Spleen (tissue), 11 donors: ENCODE results near the gene BMPR1A. TPM values are rescaled to one million over a fixed set of nuclear protein-coding genes. Genes with fewer than 3 reads are reported as not detected.

Experiments
- DNase-seq: peaks from one replicate; pipeline ENCODE4 v3.0.0-alpha.2; 2020
- H3K27ac ChIP-seq, 8 donors: fragments of 200-600 bp; sonication (generic) in 7 of 8; 1 replicate in 4 of 8; 2 replicates in 4 of 8; pipeline versions ENCODE4 v1.5.0 to v1.8.0; 2016 to 2021; ENCODE audit warnings: inconsistent platforms in 4 of 8, mild to moderate bottlenecking in 4 of 8, moderate library complexity in 1 of 8
- H3K27me3 ChIP-seq, 7 donors: fragments of 200-600 bp; sonication (generic) in 6 of 7; replicated peaks in 1 of 7; 1 replicate in 4 of 7; 2 replicates in 3 of 7; pipeline versions ENCODE4 v1.5.0 to v1.8.0; 2016 to 2021; ENCODE audit warnings: inconsistent platforms in 3 of 7, mild to moderate bottlenecking in 1 of 7
- H3K36me3 ChIP-seq, 6 donors: fragments of 200-600 bp; sonication (generic) in 5 of 6; 1 replicate in 4 of 6; 2 replicates in 2 of 6; pipeline versions ENCODE4 v1.5.0 to v1.8.0; 2016 to 2021; ENCODE audit warnings: inconsistent platforms in 2 of 6
- H3K4me1 ChIP-seq, 6 donors: fragments of 200-600 bp; sonication (generic) in 5 of 6; 1 replicate in 3 of 6; 2 replicates in 3 of 6; pipeline versions ENCODE4 v1.5.0 to v1.8.0; 2016 to 2021; ENCODE audit warnings: inconsistent platforms in 3 of 6
- H3K4me3 ChIP-seq, 8 donors: fragments of 200-600 bp; sonication (generic) in 7 of 8; 1 replicate in 4 of 8; 2 replicates in 4 of 8; pipeline versions ENCODE4 v1.5.0 to v1.8.0; 2016 to 2021; ENCODE audit warnings: inconsistent platforms in 4 of 8, mild to moderate bottlenecking in 4 of 8, moderate library complexity in 2 of 8
- H3K9me3 ChIP-seq, 8 donors: fragments of 200-600 bp; sonication (generic) in 7 of 8; 1 replicate in 4 of 8; 2 replicates in 4 of 8; pipeline versions ENCODE4 v1.5.0 to v1.8.0; 2016 to 2021; ENCODE audit warnings: inconsistent platforms in 4 of 8
- POLR2A ChIP-seq, 3 donors: fragments of 450-650 bp; IDR thresholded peaks; one replicate each; pipeline ENCODE4 v1.5.1; 2017; ENCODE audit warnings: antibody characterized with exemption in 3 of 3, mild to moderate bottlenecking in 1 of 3
- POLR2AphosphoS5 ChIP-seq, 3 donors: sonication (generic); formaldehyde crosslinking; IDR thresholded peaks; one replicate each; pipeline ENCODE4 v1.5.1; 2017; ENCODE audit warnings: antibody characterized with exemption in 3 of 3
- WGBS, 5 donors: extraction: QIAGEN DNeasy Blood & Tissue Kit in 3 of 5; methylation state at CpG; one replicate each; pipeline versions ENCODE4 v1.1.5 to v1.1.7; 2013 to 2018; 5-methylcytosine and 5-hydroxymethylcytosine counted together
- intact Hi-C: fragments of 100-400 bp; cut with DNase I; formaldehyde crosslinking; loops from one replicate; pipeline ENCODE4 v1.15.0; 2023; ENCODE audit warnings: low total_unique reads
- polyA plus RNA-seq, 3 donors: library from polyadenylated mRNA; stranded (reverse); fragments of 200-250 nt; gene quantifications; one replicate each; pipeline ENCODE4 v1.2.1, GENCODE V29; 2013
- total RNA-seq, 7 donors: library from RNA; depleted of rRNA in 3 of 7; stranded (reverse); fragments of >200 nt in 3 of 7; fragmentation: NEBNext Ultra II Directional in 4 of 7; extraction: Animal tissue kit (Norgen Biotek cat#: 25700) in 4 of 7; gene quantifications; one replicate each; pipeline versions ENCODE4 v1.1.0 to v1.2.1, GENCODE V29; 2016 to 2021
- TF ChIP-seq, protein P1 (sequence below), 11 experiments: fragments of 200-600 bp in 7 of 11; fragments of 450-650 bp in 4 of 11; sonication (generic) in 4 of 11; IDR thresholded peaks in 8 of 11; conservative IDR thresholded peaks in 3 of 11; 1 replicate in 7 of 11; 2 replicates in 4 of 11; pipeline versions ENCODE4 v1.4.0 to v1.8.0; 2016 to 2021; ENCODE audit warnings: antibody characterized with exemption in 11 of 11, inconsistent platforms in 4 of 11, mild to moderate bottlenecking in 1 of 11
- donor health status: healthy with polysubstance abuse.
- donor health status: DM: no; HTN: no; CAD: no; lungs with moderate emphysema.
- donor health status: DM: no; HTN: no; CAD: no.
- donor health status: Bipolar disorder and iron deficiency.
- donor health status: healthy.
- donor health status: DM: no; HTN: no; CAD: no.
- donor health status: DM: yes; HTN: yes; CAD: no.

Gene BMPR1A
- total and polyA plus RNA-seq, 10 donors, result 1.3 to 17.9 (median 10.2) TPM

DNA sequence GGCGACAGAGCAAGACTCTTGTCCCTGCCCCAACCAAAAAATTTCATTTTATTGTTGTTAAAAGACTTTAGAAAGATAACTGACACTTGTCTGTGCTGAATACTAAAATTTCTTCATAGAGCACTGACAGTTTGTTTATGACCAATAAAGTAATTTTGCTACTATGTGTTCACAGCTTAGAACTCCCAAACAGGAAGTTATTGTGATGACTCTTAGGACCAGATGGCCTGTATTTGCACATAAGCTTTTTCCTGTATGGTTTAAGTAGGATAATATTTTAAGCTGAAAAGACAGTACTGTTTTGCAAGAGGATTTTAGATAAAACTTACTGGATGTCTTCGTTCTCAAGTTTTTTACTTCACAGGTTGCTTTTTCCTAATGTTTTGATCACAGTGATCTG lies 120.3 kb downstream of the BMPR1A start:
- no peak for TF ChIP-seq POLR2AphosphoS5 (IDR thresholded peaks at IDR 0.05)
- no peak for DNase-seq
- peaks cover 0 to 9% (median 0%) of the 10 kb centered on the region in 6 donors for H3K36me3 ChIP-seq
- H3K27me3 ChIP-seq, result peaks cover 0 to 44% (median 2%) of the 10 kb centered on the region in 7 donors
- no peaks in the 10 kb centered on the region for H3K9me3 ChIP-seq
- 47 to 63% (median 51%) methylated on average over 2 of the region's 2 CpGs for WGBS, 5 donors
- intact Hi-C loops, result no loop called here
- no peak overlapping the region for H3K4me3 ChIP-seq
- H3K27ac ChIP-seq, result no peak overlapping the region
- H3K4me1 ChIP-seq, result peaks cover 3 to 28% (median 15%) of the 10 kb centered on the region in 6 donors

DNA sequence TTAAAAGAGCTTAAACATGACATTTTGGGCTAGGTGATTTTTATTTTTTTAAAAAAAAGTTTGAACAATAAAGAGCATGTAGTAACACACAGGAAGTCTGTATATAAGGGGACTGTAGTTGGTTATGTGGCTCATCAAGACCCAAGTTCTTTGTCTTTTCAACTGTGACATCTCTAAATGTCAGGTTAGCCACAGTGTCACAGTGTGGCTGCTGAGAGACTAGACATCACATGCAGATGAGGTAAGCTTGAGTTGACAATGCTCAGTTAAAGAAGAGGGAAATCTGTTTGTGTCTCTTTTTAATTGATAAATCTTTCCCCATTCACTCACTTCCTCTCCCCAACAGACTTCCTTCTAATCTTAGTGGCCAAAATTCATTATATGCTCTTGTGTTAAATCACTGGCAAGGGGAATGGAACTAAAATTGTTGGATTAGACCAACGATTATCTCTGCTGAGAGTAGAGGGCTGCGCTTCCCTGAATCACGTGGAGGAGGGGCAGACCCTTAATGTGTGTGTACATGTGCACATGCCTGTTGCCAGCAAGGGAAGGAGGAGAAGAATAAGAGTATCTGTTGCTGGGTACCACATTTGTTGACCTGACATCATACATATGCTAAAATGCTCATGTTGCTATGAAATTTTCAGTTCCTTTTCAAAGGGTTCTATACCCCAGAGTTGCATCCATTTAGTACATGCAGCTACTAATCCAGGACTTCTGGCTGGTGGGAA lies 122.7 kb downstream of the BMPR1A start:
- H3K36me3 ChIP-seq, result peaks cover 0 to 9% (median 0%) of the 10 kb centered on the region in 6 donors
- H3K27ac ChIP-seq, result no peak overlapping the region
- 65 to 77% (median 67%) methylated on average over 3 of the region's 3 CpGs for WGBS, 5 donors
- peaks cover 0 to 10% (median 5%) of the 10 kb centered on the region in 6 donors for H3K4me1 ChIP-seq
- intact Hi-C loops, result no loop called here
- no peaks in the 10 kb centered on the region for H3K9me3 ChIP-seq
- DNase-seq, result no peak
- H3K4me3 ChIP-seq, result no peak overlapping the region
- H3K27me3 ChIP-seq, result peaks cover 0 to 40% (median 0%) of the 10 kb centered on the region in 7 donors
- TF ChIP-seq POLR2A (IDR thresholded peaks at IDR 0.05) (no peak), POLR2AphosphoS5 (IDR thresholded peaks at IDR 0.05) (no peak)
- TF ChIP-seq, protein P1, sequence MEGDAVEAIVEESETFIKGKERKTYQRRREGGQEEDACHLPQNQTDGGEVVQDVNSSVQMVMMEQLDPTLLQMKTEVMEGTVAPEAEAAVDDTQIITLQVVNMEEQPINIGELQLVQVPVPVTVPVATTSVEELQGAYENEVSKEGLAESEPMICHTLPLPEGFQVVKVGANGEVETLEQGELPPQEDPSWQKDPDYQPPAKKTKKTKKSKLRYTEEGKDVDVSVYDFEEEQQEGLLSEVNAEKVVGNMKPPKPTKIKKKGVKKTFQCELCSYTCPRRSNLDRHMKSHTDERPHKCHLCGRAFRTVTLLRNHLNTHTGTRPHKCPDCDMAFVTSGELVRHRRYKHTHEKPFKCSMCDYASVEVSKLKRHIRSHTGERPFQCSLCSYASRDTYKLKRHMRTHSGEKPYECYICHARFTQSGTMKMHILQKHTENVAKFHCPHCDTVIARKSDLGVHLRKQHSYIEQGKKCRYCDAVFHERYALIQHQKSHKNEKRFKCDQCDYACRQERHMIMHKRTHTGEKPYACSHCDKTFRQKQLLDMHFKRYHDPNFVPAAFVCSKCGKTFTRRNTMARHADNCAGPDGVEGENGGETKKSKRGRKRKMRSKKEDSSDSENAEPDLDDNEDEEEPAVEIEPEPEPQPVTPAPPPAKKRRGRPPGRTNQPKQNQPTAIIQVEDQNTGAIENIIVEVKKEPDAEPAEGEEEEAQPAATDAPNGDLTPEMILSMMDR (IDR thresholded peaks at IDR 0.05 in 8 of 11, conservative IDR thresholded peaks at IDR 0.05 in 3 of 11), result no peak

DNA sequence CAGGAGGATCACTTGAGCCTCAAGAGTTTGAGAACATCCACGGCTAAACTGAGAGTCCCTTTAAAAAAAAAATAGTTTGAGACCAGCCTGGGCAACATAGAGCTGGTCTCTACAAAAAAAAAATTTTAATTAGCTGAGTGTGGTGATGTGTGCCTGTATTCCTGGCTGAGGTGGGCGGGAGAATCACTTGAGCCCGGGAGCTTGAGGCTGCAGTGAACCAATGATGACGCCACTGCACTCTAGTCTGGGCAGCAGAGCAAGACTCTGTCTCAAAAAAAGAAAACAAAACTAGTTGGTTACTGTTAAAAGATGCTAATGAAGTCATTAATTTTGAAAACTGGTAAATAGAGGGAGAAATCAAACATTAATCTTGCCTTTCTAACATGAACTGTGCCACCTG lies 124.6 kb downstream of the BMPR1A start:
- TF ChIP-seq POLR2A (IDR thresholded peaks at IDR 0.05), result no peak
- H3K27me3 ChIP-seq, result peaks cover 0 to 29% (median 0%) of the 10 kb centered on the region in 7 donors
- H3K4me1 ChIP-seq, result peaks cover 0 to 10% (median 5%) of the 10 kb centered on the region in 6 donors
- H3K27ac ChIP-seq, result no peak overlapping the region
- intact Hi-C loops, result no loop called here
- no peaks in the 10 kb centered on the region for H3K9me3 ChIP-seq
- DNase-seq, result no peak
- no peak overlapping the region for H3K4me3 ChIP-seq
- WGBS, 5 donors, result 86 to 99% (median 96%) methylated on average over 4 of the region's 4 CpGs
- H3K36me3 ChIP-seq, result peaks cover 0 to 7% (median 0%) of the 10 kb centered on the region in 6 donors

DNA sequence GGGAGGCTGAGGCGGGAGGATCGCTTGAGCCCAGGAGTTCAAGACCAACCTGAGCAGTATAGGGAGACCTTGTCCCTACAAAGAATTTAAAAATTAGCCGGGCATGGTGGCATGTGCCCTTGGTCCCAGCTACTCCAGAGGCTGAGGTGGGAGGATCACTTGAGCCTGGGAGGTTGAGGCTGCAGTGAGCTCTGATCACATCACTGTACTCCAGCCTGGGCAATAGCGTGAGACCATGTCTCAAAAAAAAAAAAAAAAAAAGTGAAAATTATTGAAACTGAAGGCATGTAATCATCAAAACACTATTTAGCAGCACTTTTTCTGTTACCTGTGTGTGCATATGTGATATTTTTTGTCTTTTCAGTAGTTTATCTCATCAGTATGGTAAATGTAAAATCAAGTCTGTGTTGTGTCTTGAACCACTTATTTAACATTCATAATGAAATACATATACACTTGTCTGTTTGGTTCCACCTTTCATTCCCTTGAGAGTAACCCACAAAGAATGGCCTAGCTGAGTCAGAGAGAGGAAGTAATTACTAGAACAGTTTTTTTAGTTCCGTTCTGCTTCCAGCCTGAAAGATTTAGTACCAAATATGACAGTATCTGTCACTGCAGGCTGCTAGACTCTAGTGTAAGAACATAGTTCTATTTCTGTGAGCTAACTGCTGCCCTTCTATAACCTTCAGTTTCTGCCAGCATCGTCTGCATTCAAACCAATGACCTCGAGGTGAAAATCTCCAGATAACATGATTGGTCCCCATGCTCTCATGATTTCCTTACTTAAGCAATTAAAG lies 132.4 kb downstream of the BMPR1A start:
- TF ChIP-seq POLR2AphosphoS5 (IDR thresholded peaks at IDR 0.05), result no peak
- TF ChIP-seq POLR2A (IDR thresholded peaks at IDR 0.05), result no peak
- TF ChIP-seq, protein P1 (IDR thresholded peaks at IDR 0.05 in 8 of 11, conservative IDR thresholded peaks at IDR 0.05 in 3 of 11), result no peak
- Histone ChIP-seq H3K27ac (peak overlapping the region in 1 of 8 donors; percentile 32), H3K4me1 (peaks cover 0 to 16% (median 11%) of the 10 kb centered on the region in 6 donors), H3K4me3 (no peak overlapping the region), H3K36me3 (peaks cover 0 to 8% (median 0%) of the 10 kb centered on the region in 6 donors), H3K9me3 (no peaks in the 10 kb centered on the region), H3K27me3 (peaks cover 0 to 11% (median 0%) of the 10 kb centered on the region in 7 donors)
- no peak for DNase-seq
- WGBS, 5 donors, result 47 to 57% (median 52%) methylated on average over 7 of the region's 7 CpGs
- intact Hi-C loops, result no loop called here

DNA sequence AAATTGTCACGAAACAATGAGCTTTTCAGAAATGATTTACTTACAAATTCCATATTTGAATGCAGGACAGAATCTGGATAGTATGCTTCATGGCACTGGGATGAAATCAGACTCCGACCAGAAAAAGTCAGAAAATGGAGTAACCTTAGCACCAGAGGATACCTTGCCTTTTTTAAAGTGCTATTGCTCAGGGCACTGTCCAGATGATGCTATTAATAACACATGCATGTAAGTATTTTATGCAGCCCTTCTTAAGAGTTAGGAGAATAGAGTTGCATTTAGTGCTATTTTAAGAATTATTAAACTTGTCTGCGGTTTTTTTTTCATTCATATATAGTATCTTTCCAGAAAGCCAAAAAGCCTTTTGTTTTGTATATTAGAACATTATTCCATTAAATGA lies 133.6 kb downstream of the BMPR1A start:
- 56 to 80% (median 74%) methylated on average over 3 of the region's 3 CpGs for WGBS, 5 donors
- TF ChIP-seq POLR2A (IDR thresholded peaks at IDR 0.05) (no peak), POLR2AphosphoS5 (IDR thresholded peaks at IDR 0.05) (no peak)
- TF ChIP-seq, protein P1 (IDR thresholded peaks at IDR 0.05 in 8 of 11, conservative IDR thresholded peaks at IDR 0.05 in 3 of 11), result no peak
- Histone ChIP-seq H3K9me3 (no peaks in the 10 kb centered on the region), H3K36me3 (peaks cover 0 to 8% (median 0%) of the 10 kb centered on the region in 6 donors), H3K4me1 (peaks cover 0 to 16% (median 11%) of the 10 kb centered on the region in 6 donors), H3K27me3 (peaks cover 0 to 11% (median 0%) of the 10 kb centered on the region in 7 donors), H3K4me3 (no peak overlapping the region), H3K27ac (no peak overlapping the region)
- no peak for DNase-seq
- intact Hi-C loops, result loop anchor here (10.0 kb wide), 1 partner anchor 185 kb away; no protein-coding TSS in a partner anchor
